Measurements from ENCODE around the gene METTL16.
"Not testable (repeated sequence)": the region's sequence is repeated elsewhere in the genome, so short reads cannot be mapped to it uniquely, and the experiment has no call there.

METTL16 gene

DNA sequence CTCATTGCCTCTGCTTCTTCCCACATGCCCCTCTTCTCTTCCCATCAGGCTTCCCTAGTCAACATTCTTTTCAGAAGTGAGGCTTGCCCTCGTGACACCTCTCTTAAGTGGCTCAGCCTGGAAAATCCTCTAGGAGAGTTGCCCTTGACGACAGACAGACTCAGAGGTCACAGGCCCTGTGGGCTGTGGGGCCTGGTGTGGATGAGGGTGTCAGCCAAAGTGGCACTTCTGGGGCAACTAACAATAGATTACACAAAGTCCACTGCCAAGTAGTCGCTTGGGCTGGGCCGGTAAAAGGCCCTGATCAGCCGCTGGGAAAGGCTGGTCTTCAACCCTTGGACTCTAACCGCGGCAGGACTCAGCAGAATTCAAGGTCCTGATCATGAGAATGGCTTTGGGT is 33.7 kb upstream of the METTL16 start:
- Histone ChIP-seq H3K9ac (ENCODE audit: low read length) (no peak overlapping the region), H3K27ac (ENCODE audit: low read depth, low read length) (no peak overlapping the region)

DNA sequence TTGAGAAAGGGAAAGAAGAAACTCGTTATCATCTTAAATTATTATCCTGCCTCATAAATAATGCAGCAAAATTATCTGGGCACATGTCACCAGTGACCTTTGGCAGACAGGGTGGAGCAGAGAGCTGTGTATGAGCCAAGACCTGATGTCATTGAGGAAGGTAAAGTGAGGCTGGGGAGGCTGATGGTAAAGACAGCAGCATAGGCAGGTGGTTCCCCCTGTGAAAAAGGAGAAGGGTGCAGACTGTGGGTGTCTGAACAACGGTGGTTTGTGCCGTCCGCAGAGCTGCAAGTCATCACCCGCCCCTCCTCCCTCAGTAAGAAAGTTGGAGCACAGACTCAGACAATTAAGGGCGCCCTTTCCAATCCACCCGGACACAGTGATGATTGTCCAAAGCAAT is 30.8 kb upstream of the METTL16 start:
- Histone ChIP-seq H3K4me3 (ENCODE audit: insufficient read depth, low read length, poor library complexity, severe bottlenecking) (no peak overlapping the region), H3F3A (ENCODE audit: insufficient read depth) (no peaks in the 10 kb centered on the region), H3K27me3 (ENCODE audit: low read length) (no peaks in the 10 kb centered on the region), H3K27ac (ENCODE audit: low read depth, low read length) (no peak overlapping the region), H3K4me2 (ENCODE audit: low read depth, low read length, poor library complexity, severe bottlenecking) (no peak overlapping the region), H2AFZ (ENCODE audit: low read depth, low read length, severe bottlenecking) (no peak overlapping the region), H4K20me1 (ENCODE audit: low read depth, low read length) (no peaks in the 10 kb centered on the region), H3K36me3 (ENCODE audit: low read length) (no peaks in the 10 kb centered on the region), H3K9me2 (replicated peaks; ENCODE audit: insufficient read depth, low read length) (no peaks in the 10 kb centered on the region), H3K9me3 (ENCODE audit: insufficient read depth, low read length) (no peaks in the 10 kb centered on the region), H3K79me2 (ENCODE audit: insufficient read depth, low read length) (no peaks in the 10 kb centered on the region), H3K9ac (ENCODE audit: low read length) (no peak overlapping the region)
- TF ChIP-seq, protein P1, sequence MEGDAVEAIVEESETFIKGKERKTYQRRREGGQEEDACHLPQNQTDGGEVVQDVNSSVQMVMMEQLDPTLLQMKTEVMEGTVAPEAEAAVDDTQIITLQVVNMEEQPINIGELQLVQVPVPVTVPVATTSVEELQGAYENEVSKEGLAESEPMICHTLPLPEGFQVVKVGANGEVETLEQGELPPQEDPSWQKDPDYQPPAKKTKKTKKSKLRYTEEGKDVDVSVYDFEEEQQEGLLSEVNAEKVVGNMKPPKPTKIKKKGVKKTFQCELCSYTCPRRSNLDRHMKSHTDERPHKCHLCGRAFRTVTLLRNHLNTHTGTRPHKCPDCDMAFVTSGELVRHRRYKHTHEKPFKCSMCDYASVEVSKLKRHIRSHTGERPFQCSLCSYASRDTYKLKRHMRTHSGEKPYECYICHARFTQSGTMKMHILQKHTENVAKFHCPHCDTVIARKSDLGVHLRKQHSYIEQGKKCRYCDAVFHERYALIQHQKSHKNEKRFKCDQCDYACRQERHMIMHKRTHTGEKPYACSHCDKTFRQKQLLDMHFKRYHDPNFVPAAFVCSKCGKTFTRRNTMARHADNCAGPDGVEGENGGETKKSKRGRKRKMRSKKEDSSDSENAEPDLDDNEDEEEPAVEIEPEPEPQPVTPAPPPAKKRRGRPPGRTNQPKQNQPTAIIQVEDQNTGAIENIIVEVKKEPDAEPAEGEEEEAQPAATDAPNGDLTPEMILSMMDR (IDR thresholded peaks at IDR 0.05; ENCODE audit: insufficient read depth, low read length, poor library complexity, severe bottlenecking), result no peak
- no peak for TF ChIP-seq EZH2phosphoT487 (conservative IDR thresholded peaks at IDR 0.05; ENCODE audit: low read length)

More for the DNA sequence above, 33.7 kb upstream of the METTL16 start:
- no peak overlapping the region for H2AFZ ChIP-seq (ENCODE audit: low read depth, low read length, severe bottlenecking)
- no peaks in the 10 kb centered on the region for H3K36me3 ChIP-seq (ENCODE audit: low read length)
- no peaks in the 10 kb centered on the region for H3K79me2 ChIP-seq (ENCODE audit: insufficient read depth, low read length)
- H3K4me3 ChIP-seq (ENCODE audit: insufficient read depth, low read length, poor library complexity, severe bottlenecking), result no peak overlapping the region
- H3K27me3 ChIP-seq (ENCODE audit: low read length), result no peaks in the 10 kb centered on the region
- H3F3A ChIP-seq (ENCODE audit: insufficient read depth), result no peaks in the 10 kb centered on the region
- no peaks in the 10 kb centered on the region for H3K9me2 ChIP-seq (replicated peaks; ENCODE audit: insufficient read depth, low read length)
- no peak for TF ChIP-seq EZH2phosphoT487 (conservative IDR thresholded peaks at IDR 0.05; ENCODE audit: low read length)
- TF ChIP-seq, protein P1 (IDR thresholded peaks at IDR 0.05; ENCODE audit: insufficient read depth, low read length, poor library complexity, severe bottlenecking), result no peak
- H4K20me1 ChIP-seq (ENCODE audit: low read depth, low read length), result no peaks in the 10 kb centered on the region
- no peak overlapping the region for H3K4me2 ChIP-seq (ENCODE audit: low read depth, low read length, poor library complexity, severe bottlenecking)
- no peaks in the 10 kb centered on the region for H3K9me3 ChIP-seq (ENCODE audit: insufficient read depth, low read length)

DNA sequence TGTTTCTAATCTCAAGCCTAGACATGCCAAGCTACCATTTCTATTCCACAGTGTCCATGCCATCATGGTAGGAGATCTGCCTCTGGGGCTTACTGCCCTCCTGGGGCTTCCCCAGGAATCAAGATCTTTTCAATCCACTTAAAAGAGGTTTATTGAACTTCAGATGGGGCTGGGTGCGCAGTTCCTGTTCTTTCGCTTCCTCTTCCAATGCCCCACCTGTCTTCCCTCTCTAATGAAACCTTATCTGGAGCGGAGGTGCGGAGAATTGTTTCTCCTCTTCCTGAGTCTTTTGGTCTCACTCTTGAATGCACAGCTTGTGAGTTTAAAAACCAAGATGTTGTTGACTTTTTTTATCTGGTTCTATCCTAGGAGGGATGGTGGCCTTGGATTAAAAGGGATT is 30.4 kb upstream of the METTL16 start:
- no peak for TF ChIP-seq EZH2phosphoT487 (conservative IDR thresholded peaks at IDR 0.05; ENCODE audit: low read length)
- Histone ChIP-seq H3K4me2 (ENCODE audit: low read depth, low read length, poor library complexity, severe bottlenecking) (no peak overlapping the region), H3K27ac (ENCODE audit: low read depth, low read length) (no peak overlapping the region), H3K4me3 (ENCODE audit: insufficient read depth, low read length, poor library complexity, severe bottlenecking) (no peak overlapping the region), H3K27me3 (ENCODE audit: low read length) (no peaks in the 10 kb centered on the region), H3K9ac (ENCODE audit: low read length) (no peak overlapping the region), H3K9me3 (ENCODE audit: insufficient read depth, low read length) (no peaks in the 10 kb centered on the region), H3F3A (ENCODE audit: insufficient read depth) (no peaks in the 10 kb centered on the region), H3K36me3 (ENCODE audit: low read length) (no peaks in the 10 kb centered on the region), H3K79me2 (ENCODE audit: insufficient read depth, low read length) (no peaks in the 10 kb centered on the region), H2AFZ (ENCODE audit: low read depth, low read length, severe bottlenecking) (no peak overlapping the region), H4K20me1 (ENCODE audit: low read depth, low read length) (no peaks in the 10 kb centered on the region), H3K9me2 (replicated peaks; ENCODE audit: insufficient read depth, low read length) (no peaks in the 10 kb centered on the region)

DNA sequence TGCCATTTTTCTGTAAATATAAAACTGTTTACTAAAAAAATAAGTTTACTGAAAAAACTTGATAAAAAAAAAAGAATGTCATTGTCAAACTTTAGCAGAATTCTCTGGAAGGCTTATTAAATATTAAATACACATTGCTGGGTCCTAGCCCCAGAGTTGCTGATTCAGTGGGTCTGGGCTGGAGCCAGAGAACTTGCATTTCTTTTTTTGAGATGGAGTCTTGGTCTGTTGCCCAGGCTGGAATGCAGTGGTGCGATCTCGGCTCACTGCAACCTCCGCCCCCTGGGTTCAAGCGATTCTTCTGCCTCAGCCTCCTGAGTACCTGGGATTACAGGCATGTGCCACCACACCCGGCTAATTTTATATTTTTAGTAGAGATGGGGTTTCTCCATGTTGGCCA is 25.9 kb upstream of the METTL16 start:
- not testable (repeated sequence) for H3K9ac ChIP-seq (ENCODE audit: low read length); H2AFZ ChIP-seq (ENCODE audit: low read depth, low read length, severe bottlenecking); H3K4me3 ChIP-seq (ENCODE audit: insufficient read depth, low read length, poor library complexity, severe bottlenecking); H3F3A ChIP-seq (ENCODE audit: insufficient read depth); H3K27me3 ChIP-seq (ENCODE audit: low read length); H3K9me3 ChIP-seq (ENCODE audit: insufficient read depth, low read length); H4K20me1 ChIP-seq (ENCODE audit: low read depth, low read length); H3K36me3 ChIP-seq (ENCODE audit: low read length); H3K27ac ChIP-seq (ENCODE audit: low read depth, low read length); H3K4me2 ChIP-seq (ENCODE audit: low read depth, low read length, poor library complexity, severe bottlenecking); H3K79me2 ChIP-seq (ENCODE audit: insufficient read depth, low read length); H3K9me2 ChIP-seq (replicated peaks; ENCODE audit: insufficient read depth, low read length)
